NCI-H1694 (cell line): ENCODE measurements around the gene SCFD2.
"Not testable (repeated sequence)": the region's sequence is repeated elsewhere in the genome, so short reads cannot be mapped to it uniquely, and the experiment has no call there.

Source experiments
- DNase-seq: peaks from one replicate; lab custom pipeline; 2025; lab: John Stamatoyannopoulos, UW

Gene SCFD2

DNA sequence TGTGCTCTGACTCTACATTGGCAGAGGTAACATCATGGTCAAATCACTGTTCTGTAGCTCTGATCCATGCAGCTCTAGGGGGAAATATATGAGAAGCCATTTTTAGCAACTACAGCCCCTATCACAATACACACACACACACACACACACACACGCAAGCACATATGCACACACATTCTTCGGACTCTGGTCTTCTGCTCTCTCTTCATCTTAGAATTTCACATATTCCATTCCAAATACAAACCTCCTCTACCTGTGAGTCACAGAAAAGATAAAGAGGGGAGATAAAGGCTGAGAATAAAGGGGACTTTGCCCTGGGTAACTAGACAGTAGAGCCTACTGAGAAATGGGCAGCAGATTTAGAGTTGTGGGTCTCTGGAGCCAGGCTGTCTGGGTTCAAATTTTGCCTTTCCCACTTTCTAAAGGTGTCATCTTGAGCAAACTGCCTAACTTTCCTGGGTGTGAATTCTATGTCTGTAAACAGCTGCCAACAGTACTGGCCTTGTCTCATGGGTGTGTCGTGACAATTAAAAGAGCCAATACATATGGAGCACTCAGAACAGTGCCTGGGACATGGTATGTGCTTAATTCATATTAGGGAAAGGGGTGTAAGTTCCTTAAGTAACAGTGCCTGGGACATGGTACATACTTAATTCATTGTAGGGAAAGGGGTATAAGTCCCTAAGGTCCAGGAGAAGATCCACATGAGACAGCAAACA is 515.3 kb downstream of the SCFD2 start:
- no peak for DNase-seq

GRCh38 chr4:52848254-52848653 is 517.6 kb downstream of the SCFD2 start:
- no peak for DNase-seq

DNA sequence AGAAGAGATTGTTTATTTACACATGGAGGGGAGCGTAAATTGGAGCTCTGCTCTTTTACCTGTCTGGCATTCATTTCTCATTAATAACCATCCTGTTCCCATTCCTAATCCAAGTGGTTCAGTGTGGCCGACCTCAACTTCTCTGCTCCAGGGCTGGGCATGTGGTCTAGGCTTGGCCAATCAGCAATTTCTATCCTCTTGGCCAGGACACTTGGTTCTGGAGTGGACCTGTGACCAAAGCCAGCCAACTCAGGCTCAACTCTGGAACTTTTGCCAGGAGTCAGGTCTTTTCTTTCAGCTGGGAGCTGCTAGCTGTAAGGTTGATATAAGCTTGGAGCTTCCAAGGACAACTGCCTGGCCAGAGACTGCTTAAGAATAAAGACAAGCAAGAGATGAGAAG is 519.4 kb downstream of the SCFD2 start:
- no peak for DNase-seq

- DNase-seq, result no peak
Observed at GRCh38 chr4:52844596-52844995, 521.3 kb downstream of the SCFD2 start.

DNA sequence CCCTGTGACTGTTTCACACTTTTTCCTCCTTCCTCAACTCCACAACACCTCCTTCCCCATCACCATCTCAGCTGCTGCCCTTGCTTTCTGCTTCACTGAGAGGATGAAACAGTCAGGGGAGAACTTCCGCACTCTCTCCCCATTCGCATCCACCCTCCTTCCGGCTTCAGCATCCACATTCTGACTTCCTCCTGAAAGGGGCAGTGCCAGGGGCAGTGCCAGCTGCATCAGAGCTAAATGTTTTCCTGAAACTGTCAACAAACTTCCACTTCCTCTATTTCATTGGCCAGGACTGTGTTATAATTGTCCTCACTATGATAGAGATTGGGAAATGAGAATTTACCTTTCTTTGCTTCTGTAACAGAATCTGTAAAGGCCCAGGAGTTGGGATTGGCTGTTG is 521.9 kb downstream of the SCFD2 start:
- no peak for DNase-seq

GRCh38 chr4:52843351-52843750 is 522.5 kb downstream of the SCFD2 start:
- no peak for DNase-seq

GRCh38 chr4:52842792-52843191 is 523.1 kb downstream of the SCFD2 start:
- DNase-seq, result no peak

GRCh38 chr4:52841682-52842456 is 524.0 kb downstream of the SCFD2 start:
- DNase-seq, result no peak

DNA sequence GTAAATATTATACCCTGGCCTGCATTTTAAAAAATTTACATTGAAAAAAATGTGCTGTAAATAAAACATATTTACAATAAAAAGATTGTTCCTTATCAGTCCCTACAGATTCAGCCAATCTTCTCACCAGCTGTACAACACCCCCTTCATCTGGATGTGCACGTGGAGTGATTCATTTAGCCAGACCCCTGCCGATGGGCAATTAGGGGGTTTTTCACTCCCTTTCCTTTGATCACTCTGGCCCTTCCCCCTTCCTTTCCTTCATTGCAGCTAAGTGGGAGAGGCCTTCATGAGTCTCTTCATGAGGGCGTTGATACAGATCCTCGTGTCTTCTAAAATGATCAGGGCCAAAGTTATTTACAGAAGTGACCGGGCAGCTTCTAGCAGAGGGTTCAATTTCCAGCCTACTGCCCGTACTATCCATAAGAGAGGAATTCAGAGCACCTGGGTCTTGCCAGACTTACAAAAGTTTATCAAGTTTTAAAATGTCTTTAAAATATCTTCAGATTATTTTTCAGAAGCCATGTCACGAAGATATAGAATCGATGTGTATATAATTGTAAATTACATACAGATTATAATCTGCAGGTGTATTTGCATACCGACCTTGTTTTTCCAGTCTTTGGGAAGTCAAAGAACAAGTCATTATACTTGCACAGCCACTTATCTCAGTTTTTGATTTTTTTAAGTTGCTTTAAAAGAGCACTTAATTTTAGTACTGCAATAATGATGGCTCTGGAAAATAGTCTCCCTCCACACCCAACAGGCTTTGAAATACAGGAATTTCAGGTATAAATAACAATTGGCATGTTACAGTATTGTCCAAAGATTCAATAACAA is 525.1 kb downstream of the SCFD2 start:
- DNase-seq, result no peak

GRCh38 chr4:52838729-52839586 is 526.9 kb downstream of the SCFD2 start:
- peak; percentile 75 for DNase-seq

- peak; percentile 93 for DNase-seq
Observed at GRCh38 chr4:52837716-52838558, 527.9 kb downstream of the SCFD2 start.

- no peak for DNase-seq
Observed at GRCh38 chr4:52836678-52837077, 529.2 kb downstream of the SCFD2 start.

DNA sequence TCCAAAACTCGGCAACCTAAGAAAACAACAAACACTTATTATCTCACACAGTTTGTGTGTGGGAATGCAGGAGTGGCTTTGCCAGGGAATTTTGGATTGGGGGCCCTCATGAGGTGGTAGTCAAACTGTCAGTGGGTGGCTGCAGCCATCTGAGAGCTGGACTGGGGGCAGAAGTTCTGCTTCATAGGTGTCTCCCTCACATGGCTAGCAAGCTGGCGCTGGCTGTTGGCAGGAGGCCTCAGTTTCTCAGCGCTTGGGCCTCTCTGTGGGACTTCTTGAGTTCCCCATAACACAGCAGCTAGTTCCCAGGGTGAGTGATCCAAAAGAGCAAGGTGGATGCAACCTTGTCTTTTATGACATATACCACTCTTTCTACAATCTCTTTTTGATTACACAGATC is 529.7 kb downstream of the SCFD2 start:
- no peak for DNase-seq

DNA sequence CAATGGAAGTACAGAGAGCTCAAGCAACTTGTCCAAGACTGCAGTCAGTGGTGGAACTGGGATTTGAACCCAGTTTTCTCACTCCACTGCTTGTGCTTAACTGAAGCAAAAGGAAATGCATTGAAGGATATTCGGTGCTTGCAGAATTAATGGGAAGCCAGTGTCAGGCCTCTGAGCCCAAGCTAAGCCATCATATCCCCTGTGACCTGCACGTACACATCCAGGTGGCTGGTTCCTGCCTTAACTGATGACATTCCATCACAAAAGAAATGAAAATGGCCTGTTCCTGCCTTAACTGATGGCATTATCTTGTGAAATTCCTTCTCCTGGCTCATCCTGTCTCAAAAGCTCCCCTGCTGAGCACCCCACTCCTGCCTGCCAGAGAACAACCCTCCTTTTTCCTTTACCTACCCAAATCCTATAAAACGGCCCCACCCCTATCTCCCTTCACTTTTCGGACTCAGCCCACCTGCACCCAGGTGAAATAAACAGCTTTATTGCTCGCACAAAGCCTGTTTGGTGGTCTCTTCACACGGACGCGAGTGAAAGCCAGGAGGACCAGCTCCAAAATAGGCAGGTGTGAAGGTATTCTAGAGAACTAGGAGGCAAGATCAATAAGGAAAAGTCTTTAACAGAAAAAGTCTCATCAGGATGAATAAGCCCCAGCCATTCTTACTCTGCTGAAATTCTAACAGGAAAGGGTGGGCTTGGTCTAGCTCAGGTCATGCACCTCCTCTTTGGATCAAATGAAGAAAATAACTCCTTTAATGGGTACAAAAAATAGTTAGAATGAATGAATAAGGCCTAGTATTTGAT is 531.0 kb downstream of the SCFD2 start:
- not testable (repeated sequence) for DNase-seq

DNA sequence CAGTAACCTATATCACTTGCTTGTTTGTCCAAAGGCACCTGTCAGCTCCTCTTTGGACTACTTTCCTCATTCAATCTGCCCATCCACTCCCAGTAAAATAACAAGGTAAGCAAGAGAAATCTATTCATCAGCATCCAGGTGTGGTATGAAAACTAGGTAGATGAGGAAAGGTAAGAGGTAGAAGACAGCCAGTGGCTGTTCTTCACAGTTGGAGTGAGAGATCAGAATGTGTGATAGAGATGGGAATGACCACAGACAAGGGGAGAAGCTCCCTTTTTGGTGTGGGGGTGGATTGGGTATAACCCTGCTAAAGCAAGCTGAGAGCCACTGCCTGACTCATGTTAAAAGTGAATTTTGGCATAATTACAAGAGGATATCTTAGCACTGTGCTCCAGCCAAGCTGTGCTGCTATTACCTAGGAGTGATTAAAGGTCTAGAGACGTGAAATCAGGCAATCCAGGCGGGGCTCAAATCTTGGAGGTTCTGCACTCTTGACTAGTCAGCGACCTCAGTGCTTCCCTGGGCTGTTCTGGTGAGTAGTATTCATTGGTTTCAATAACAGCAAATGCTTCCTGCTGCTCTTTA is 531.8 kb downstream of the SCFD2 start:
- DNase-seq, result no peak

GRCh38 chr4:52825460-52826090 is 540.3 kb downstream of the SCFD2 start:
- DNase-seq, result no peak

DNA sequence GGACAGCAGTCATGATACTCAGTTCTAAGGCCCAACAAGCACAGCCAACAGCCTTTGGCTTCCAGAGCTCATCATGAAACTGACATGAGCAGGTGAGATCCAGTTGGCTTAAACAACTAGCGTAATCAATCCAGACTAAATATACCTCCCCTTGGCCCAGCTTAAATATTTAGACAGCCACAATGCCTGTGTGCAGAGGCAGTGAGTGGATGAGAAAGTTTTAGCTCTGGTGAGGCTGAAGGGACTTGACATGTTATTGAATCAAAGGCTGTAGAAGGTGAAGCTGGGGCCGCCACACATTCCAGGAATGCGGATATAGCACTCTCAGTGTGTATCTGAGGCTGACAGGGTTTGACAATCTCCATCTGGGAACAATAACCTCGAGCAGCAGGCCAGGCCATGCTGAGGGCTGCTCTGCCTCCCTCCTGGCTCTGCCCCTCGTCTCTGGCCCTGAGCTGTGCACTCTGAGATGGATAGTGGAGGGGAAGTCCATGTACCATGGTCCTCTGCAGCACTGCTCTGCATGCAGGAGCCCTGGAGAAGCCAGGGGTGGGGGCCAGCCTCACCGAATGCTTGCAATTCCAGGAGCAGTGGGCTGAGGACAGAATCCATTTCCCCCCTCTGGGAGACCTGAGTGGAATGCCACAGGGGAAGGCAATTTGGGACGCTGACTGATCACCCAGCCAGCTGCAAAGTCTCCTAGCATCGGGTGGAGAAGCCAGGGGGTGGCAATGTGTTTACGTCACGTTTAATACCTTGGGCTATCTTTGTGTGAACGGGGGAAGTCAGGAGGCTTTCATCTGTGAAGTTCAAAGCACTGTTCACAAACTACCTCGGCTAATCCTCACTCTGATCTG is 541.0 kb downstream of the SCFD2 start:
- DNase-seq, result no peak

GRCh38 chr4:52824270-52824602 is 541.6 kb downstream of the SCFD2 start:
- no peak for DNase-seq
